ENCODE measurements around the gene NUBP1. TPM values are rescaled to one million over a fixed set of nuclear protein-coding genes. Genes with fewer than 3 reads are reported as not detected.

NUBP1 gene
- total RNA-seq (2013): 71.6 TPM
- 10 to 100 TPM; 52.8 to 56.6 (median 54.3) TPM for polyA plus RNA-seq
- polyA minus RNA-seq: 40.0 and 74.8 TPM in 2 replicates
- 9.7 to 36.2 (median 30.6) reads per million in 11 experiments for total RNA-seq

DNA sequence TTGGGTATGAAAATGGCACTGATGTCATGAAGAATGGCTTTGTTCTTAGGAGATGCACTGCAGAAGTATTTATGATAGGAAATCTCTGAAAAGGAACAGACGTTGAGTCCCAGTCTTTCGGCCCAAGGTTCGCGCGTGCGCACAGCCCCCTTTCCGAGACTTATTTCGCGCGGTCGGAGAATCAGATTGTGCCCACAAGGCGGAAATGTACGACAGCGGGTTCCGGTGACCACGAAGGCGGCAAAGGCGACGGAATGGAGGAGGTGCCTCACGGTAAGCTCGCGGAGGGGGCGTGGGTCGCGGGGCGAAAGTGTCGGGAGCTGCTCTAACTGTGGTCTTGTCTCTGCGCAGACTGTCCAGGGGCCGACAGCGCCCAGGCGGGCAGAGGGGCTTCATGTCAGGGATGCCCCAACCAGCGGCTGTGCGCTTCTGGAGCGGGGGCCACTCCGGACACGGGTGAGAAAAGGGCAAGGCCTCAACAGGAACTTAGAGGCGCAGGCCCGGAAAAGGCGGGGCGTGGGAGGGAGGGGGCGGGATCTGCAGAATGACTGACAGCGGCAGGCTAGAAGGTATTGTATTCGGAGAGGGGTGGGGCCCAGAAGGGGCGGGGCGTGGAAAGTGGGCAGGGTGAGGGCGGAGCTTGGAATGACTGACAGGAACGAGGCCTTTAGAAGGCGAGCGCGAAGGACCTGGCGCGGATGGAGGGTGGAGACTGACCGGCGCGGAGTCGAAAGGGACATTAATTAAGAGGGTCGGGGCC lies at the start of gene NUBP1:
Gene NUBP1, plus strand, starts transcription at position 233 of the 760 bp plus-strand sequence. Its CDS starts 22 bp downstream, at position 255.
- Histone ChIP-seq H4K20me1 (ENCODE audit: insufficient read depth, low read length) (no peaks in the 10 kb centered on the region), H3K4me1 (ENCODE audit: control insufficient read depth in 1 of 2, insufficient read depth in 2 of 2, low read length in 2 of 2) (peaks cover 22 to 31% of the 10 kb centered on the region in 2 donors), H3K9me3 (replicated peaks in 1 of 2; ENCODE audit: control insufficient read depth in 1 of 2, insufficient read depth in 1 of 2, low read length in 2 of 2) (no peaks in the 10 kb centered on the region), H3K79me2 (ENCODE audit: insufficient read depth, low read length) (peaks cover 29% of the 10 kb centered on the region), H3K27me3 (ENCODE audit: control insufficient read depth in 2 of 2, insufficient read depth in 2 of 2, low read length in 2 of 2) (no peaks in the 10 kb centered on the region), H3K27ac (ENCODE audit: low read depth in 1 of 2, low read length in 2 of 2) (peak within 1 kb of the TSS; percentile 98), H3K4me2 (replicated peaks; ENCODE audit: extremely low read depth, low read length, poor library complexity, severe bottlenecking) (peak within 1 kb of the TSS; percentile 93), H3K36me3 (replicated peaks in 1 of 2; ENCODE audit: control insufficient read depth in 1 of 2, insufficient read depth in 2 of 2, low read length in 2 of 2) (peaks cover 23 to 32% of the 10 kb centered on the region in 2 donors), H2AFZ (ENCODE audit: insufficient read depth, low read depth, low read length, poor library complexity, severe bottlenecking) (peak within 1 kb of the TSS; percentile 77), H3K4me3 (replicated peaks in 1 of 3; ENCODE audit: low read depth in 2 of 3, low read length in 3 of 3) (peak within 1 kb of the TSS; percentile 59 to 86 (median 75)), H3K9ac (ENCODE audit: insufficient read depth, low read length, poor library complexity, severe bottlenecking) (peak within 1 kb of the TSS; percentile 88)
- Mint-ChIP-seq H3K4me1 (peaks cover 35% of the 10 kb centered on the region), H3K4me3 (peak within 1 kb of the TSS; percentile 92 to 97), H3K27me3 (ENCODE audit: low read depth in 3 of 3) (peaks cover 0 to 3% (median 0%) of the 10 kb centered on the region in 3 donors), H3K27ac (peak within 1 kb of the TSS; percentile 98 to 100 (median 100)), H3K36me3 (peaks cover 38 to 41% of the 10 kb centered on the region in 2 donors), H3K9me3 (peaks cover 0 to 2% (median 0%) of the 10 kb centered on the region in 7 donors)
- under 1% methylated on average over 57 of the region's 57 CpGs for WGBS (ENCODE audit: insufficient coverage)
- intact Hi-C loops (cut with micrococcal nuclease): loop anchor here (5.0 to 10.0 kb wide), 3 partner anchors 151 to 201 kb away; partner anchors contain the start of genes CLEC16A (in 1 of the 2) and DEXI (in 1 of the 2)
- peak; percentile 96 to 99 (median 99) for DNase-seq
- TF ChIP-seq, protein P1, sequence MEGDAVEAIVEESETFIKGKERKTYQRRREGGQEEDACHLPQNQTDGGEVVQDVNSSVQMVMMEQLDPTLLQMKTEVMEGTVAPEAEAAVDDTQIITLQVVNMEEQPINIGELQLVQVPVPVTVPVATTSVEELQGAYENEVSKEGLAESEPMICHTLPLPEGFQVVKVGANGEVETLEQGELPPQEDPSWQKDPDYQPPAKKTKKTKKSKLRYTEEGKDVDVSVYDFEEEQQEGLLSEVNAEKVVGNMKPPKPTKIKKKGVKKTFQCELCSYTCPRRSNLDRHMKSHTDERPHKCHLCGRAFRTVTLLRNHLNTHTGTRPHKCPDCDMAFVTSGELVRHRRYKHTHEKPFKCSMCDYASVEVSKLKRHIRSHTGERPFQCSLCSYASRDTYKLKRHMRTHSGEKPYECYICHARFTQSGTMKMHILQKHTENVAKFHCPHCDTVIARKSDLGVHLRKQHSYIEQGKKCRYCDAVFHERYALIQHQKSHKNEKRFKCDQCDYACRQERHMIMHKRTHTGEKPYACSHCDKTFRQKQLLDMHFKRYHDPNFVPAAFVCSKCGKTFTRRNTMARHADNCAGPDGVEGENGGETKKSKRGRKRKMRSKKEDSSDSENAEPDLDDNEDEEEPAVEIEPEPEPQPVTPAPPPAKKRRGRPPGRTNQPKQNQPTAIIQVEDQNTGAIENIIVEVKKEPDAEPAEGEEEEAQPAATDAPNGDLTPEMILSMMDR (IDR thresholded peaks at IDR 0.05): no peak

DNA sequence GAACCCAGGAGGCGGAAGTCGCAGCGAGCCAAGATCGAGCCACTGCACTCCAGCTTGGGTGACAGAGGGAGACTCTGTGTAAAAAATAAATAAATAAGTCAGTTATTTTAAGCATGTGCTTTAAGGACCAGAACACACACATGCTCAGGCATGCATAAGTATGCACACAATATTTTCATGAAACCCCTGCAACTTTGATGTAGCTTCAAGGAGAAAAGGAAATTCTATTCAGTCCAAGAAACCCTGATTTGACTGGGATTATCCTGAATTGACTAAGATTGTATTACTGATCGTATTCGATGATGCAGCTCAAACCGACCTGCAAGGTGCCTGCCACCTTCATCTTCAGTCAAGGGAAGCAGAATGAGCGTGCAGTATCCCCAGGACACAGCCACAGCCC lies 49.8 kb upstream of the NUBP1 start:
- H3K9me3 ChIP-seq (replicated peaks in 1 of 2; ENCODE audit: control insufficient read depth in 1 of 2, insufficient read depth in 1 of 2, low read length in 2 of 2): no peaks in the 10 kb centered on the region
- no peak overlapping the region for H3K4me2 ChIP-seq (replicated peaks; ENCODE audit: extremely low read depth, low read length, poor library complexity, severe bottlenecking)
- Mint-ChIP-seq H3K4me1 (no peaks in the 10 kb centered on the region), H3K9me3 (peaks cover 0 to 9% (median 3%) of the 10 kb centered on the region in 7 donors), H3K4me3 (no peak overlapping the region), H3K27ac (peak overlapping the region in 1 of 7 donors; percentile 41), H3K27me3 (ENCODE audit: low read depth in 3 of 3) (peaks cover 1 to 3% (median 2%) of the 10 kb centered on the region in 3 donors), H3K36me3 (no peaks in the 10 kb centered on the region)
- no peak overlapping the region for H3K9ac ChIP-seq (ENCODE audit: insufficient read depth, low read length, poor library complexity, severe bottlenecking)
- DNase-seq: no peak
- H3K27me3 ChIP-seq (ENCODE audit: control insufficient read depth in 2 of 2, insufficient read depth in 2 of 2, low read length in 2 of 2): no peaks in the 10 kb centered on the region
- no peaks in the 10 kb centered on the region for H3K36me3 ChIP-seq (replicated peaks in 1 of 2; ENCODE audit: control insufficient read depth in 1 of 2, insufficient read depth in 2 of 2, low read length in 2 of 2)
- 95% methylated on average over 7 of the region's 8 CpGs for WGBS (ENCODE audit: insufficient coverage)
- H3K27ac ChIP-seq (ENCODE audit: low read depth in 1 of 2, low read length in 2 of 2): no peak overlapping the region
- TF ChIP-seq, protein P1 (IDR thresholded peaks at IDR 0.05): no peak
- no peak overlapping the region for H3K4me3 ChIP-seq (replicated peaks in 1 of 3; ENCODE audit: low read depth in 2 of 3, low read length in 3 of 3)
- no peak overlapping the region for H2AFZ ChIP-seq (ENCODE audit: insufficient read depth, low read depth, low read length, poor library complexity, severe bottlenecking)
- H3K4me1 ChIP-seq (ENCODE audit: control insufficient read depth in 1 of 2, insufficient read depth in 2 of 2, low read length in 2 of 2): no peaks in the 10 kb centered on the region
- H4K20me1 ChIP-seq (ENCODE audit: insufficient read depth, low read length): no peaks in the 10 kb centered on the region
- intact Hi-C loops (cut with micrococcal nuclease): no loop called here
- no peaks in the 10 kb centered on the region for H3K79me2 ChIP-seq (ENCODE audit: insufficient read depth, low read length)
